ENCODE results near the gene CHD9NB.

DNA sequence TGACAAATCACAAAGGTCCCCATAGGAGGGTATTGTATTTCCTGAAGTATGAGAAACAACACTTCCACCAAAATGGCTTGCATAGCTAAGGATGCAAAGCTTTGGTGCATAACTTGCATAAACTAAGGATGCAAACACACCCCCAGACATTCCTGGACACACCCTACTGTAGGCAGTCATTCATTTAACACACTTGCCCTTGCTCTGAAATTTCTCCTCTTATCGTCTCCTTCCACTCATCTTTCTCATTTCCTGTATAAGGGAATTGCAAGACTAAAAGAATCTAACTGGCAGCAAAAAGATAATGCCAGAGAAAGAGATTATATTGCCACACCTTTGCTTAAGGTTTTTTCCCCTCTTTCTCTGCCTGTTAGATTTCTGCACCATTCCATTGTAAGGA, 30.4 kb upstream of the CHD9NB start:
- TF ChIP-seq ZBTB26 (tag by site-specific recombination; optimal IDR thresholded peaks at IDR 0.05) (no peak), ZNF626 (tag by site-specific recombination; IDR thresholded peaks at IDR 0.05) (no peak), KLF8 (tag by site-specific recombination; IDR thresholded peaks at IDR 0.05) (no peak), ZNF792 (tag by site-specific recombination; IDR thresholded peaks at IDR 0.05) (no peak), YY1 (tag by site-specific recombination; IDR thresholded peaks at IDR 0.05) (no peak), ZNF660 (tag by site-specific recombination; IDR thresholded peaks at IDR 0.05) (no peak), ZNF366 (tag by site-specific recombination; conservative IDR thresholded peaks at IDR 0.05) (no peak), ZEB2 (tag by site-specific recombination; IDR thresholded peaks at IDR 0.05) (no peak), ZFP69B (tag by site-specific recombination; IDR thresholded peaks at IDR 0.05) (no peak), ZSCAN30 (tag by site-specific recombination; IDR thresholded peaks at IDR 0.05) (no peak)
- TF ChIP-seq, protein P1, sequence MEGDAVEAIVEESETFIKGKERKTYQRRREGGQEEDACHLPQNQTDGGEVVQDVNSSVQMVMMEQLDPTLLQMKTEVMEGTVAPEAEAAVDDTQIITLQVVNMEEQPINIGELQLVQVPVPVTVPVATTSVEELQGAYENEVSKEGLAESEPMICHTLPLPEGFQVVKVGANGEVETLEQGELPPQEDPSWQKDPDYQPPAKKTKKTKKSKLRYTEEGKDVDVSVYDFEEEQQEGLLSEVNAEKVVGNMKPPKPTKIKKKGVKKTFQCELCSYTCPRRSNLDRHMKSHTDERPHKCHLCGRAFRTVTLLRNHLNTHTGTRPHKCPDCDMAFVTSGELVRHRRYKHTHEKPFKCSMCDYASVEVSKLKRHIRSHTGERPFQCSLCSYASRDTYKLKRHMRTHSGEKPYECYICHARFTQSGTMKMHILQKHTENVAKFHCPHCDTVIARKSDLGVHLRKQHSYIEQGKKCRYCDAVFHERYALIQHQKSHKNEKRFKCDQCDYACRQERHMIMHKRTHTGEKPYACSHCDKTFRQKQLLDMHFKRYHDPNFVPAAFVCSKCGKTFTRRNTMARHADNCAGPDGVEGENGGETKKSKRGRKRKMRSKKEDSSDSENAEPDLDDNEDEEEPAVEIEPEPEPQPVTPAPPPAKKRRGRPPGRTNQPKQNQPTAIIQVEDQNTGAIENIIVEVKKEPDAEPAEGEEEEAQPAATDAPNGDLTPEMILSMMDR (tag by site-specific recombination; IDR thresholded peaks at IDR 0.05) = no peak
- TF ChIP-seq, protein P2, sequence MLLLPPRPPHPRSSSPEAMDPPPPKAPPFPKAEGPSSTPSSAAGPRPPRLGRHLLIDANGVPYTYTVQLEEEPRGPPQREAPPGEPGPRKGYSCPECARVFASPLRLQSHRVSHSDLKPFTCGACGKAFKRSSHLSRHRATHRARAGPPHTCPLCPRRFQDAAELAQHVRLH (tag by site-specific recombination; IDR thresholded peaks at IDR 0.05) = no peak

All from HEK293 (cell line).